Neural cell (in vitro differentiated cells): ENCODE results near the gene CADM1. TPM values are rescaled to one million over a fixed set of nuclear protein-coding genes. Genes with fewer than 3 reads are reported as not detected.

Source experiments
- H2AFZ ChIP-seq: fragments of 200-600, 300-800 bp; sonication (generic), shearing (Covaris generic); 2 replicates; pipeline ENCODE4 v1.6.0; 2014; ENCODE audit warnings: low read depth, mild to moderate bottlenecking, antibody characterized with exemption, low read length, moderate library complexity
- H3F3A ChIP-seq: fragments of 200-600 bp; shearing (Covaris generic); 2 replicates; pipeline ENCODE4 v1.6.1; 2016; ENCODE audit warnings: mild to moderate bottlenecking, moderate library complexity, mixed read lengths, antibody characterized with exemption, low read length; ENCODE audit not compliant: insufficient read depth, poor library complexity, severe bottlenecking
- H3K27ac ChIP-seq: fragments of 200-600, 300-800 bp; sonication (generic), shearing (Covaris generic); 2 replicates; pipeline ENCODE4 v1.5.1; 2014; ENCODE audit warnings: mild to moderate bottlenecking, low read length, moderate library complexity
- H3K27me3 ChIP-seq: fragments of 300-800, 200-600 bp; sonication (generic), shearing (Covaris generic); 2 replicates; pipeline ENCODE4 v1.6.0; 2014; ENCODE audit warnings: mild to moderate bottlenecking, low read depth, low read length, moderate library complexity; ENCODE audit not compliant: insufficient read depth
- H3K36me3 ChIP-seq: fragments of 300-800, 200-600 bp; sonication (generic), shearing (Covaris generic); 2 replicates; pipeline ENCODE4 v1.5.1; 2014; ENCODE audit warnings: mild to moderate bottlenecking, antibody characterized with exemption, low read length, moderate library complexity; ENCODE audit not compliant: insufficient read depth
- H3K4me2 ChIP-seq: fragments of 300-800, 200-600 bp; sonication (generic), shearing (Covaris generic); 2 replicates; pipeline ENCODE4 v1.6.0; 2014; ENCODE audit warnings: mild to moderate bottlenecking, low read length
- H3K4me3 ChIP-seq: fragments of 300-800, 200-600 bp; sonication (generic), shearing (Covaris generic); 2 replicates; pipeline ENCODE4 v1.5.1; 2014; ENCODE audit warnings: mild to moderate bottlenecking, low read length, moderate library complexity
- H3K79me2 ChIP-seq: fragments of 200-600 bp; shearing (Covaris generic); replicated peaks from 2 replicates; pipeline ENCODE4 v1.6.0; 2014; ENCODE audit warnings: mild to moderate bottlenecking, low read length, moderate library complexity; ENCODE audit not compliant: insufficient read depth
- H3K9ac ChIP-seq: fragments of 300-800, 200-600 bp; sonication (generic), shearing (Covaris generic); 2 replicates; pipeline ENCODE4 v1.6.1; 2016; ENCODE audit warnings: mild to moderate bottlenecking, low read length, mixed read lengths
- H3K9me2 ChIP-seq: fragments of 200-600 bp; shearing (Covaris generic); 2 replicates; pipeline ENCODE4 v1.6.1; 2016; ENCODE audit warnings: mild to moderate bottlenecking, low read length, mixed read lengths; ENCODE audit not compliant: insufficient read depth
- H3K9me3 ChIP-seq: fragments of 200-600, 300-800 bp; sonication (generic), shearing (Covaris generic); 2 replicates; pipeline ENCODE4 v1.6.1; 2016; ENCODE audit warnings: mild to moderate bottlenecking, mixed run types, low read length, moderate library complexity, mixed read lengths
- H4K20me1 ChIP-seq: fragments of 200-600 bp; shearing (Covaris generic); 2 replicates; pipeline ENCODE4 v1.6.1; 2016; ENCODE audit warnings: mild to moderate bottlenecking, mixed run types; ENCODE audit not compliant: insufficient read depth
- EP300 ChIP-seq: fragments of 450-650 bp; conservative IDR thresholded peaks from 2 replicates; pipeline ENCODE4 v1.6.1; 2014; ENCODE audit warnings: antibody characterized with exemption, mild to moderate bottlenecking, moderate library complexity; ENCODE audit not compliant: poor library complexity, severe bottlenecking
- EZH2 ChIP-seq: fragments of 200-600, 300-800 bp; shearing (Covaris generic), sonication (generic); IDR thresholded peaks from 2 replicates; pipeline ENCODE4 v1.6.1; 2014; ENCODE audit warnings: antibody characterized with exemption, low read length, borderline replicate concordance, mild to moderate bottlenecking; ENCODE audit not compliant: insufficient read depth, poor library complexity, severe bottlenecking
- MXI1 ChIP-seq: fragments of 450-650 bp; conservative IDR thresholded peaks from 2 replicates; pipeline ENCODE4 v1.6.1; 2014; ENCODE audit warnings: antibody characterized with exemption, mild to moderate bottlenecking; ENCODE audit not compliant: poor library complexity, severe bottlenecking
- POLR2AphosphoS5 ChIP-seq: IDR thresholded peaks from 2 replicates; pipeline ENCODE4 v1.6.1; 2012
- RAD21 ChIP-seq: fragments of 450-650 bp; conservative IDR thresholded peaks from 2 replicates; pipeline ENCODE4 v1.6.1; 2014; ENCODE audit warnings: antibody characterized with exemption, mild to moderate bottlenecking, moderate library complexity
- REST ChIP-seq: IDR thresholded peaks from 2 replicates; pipeline ENCODE4 v1.6.1; 2012; ENCODE audit warnings: borderline replicate concordance
- SMC3 ChIP-seq: fragments of 450-650 bp; conservative IDR thresholded peaks from 2 replicates; pipeline ENCODE4 v1.6.1; 2014; ENCODE audit warnings: antibody characterized with exemption, mild to moderate bottlenecking, moderate library complexity; ENCODE audit not compliant: poor library complexity
- TAF1 ChIP-seq: IDR thresholded peaks from 2 replicates; pipeline ENCODE4 v1.6.1; 2012; ENCODE audit warnings: low read depth
- polyA plus RNA-seq: library from polyadenylated mRNA; depleted of rRNA; stranded (reverse); fragments of >200 nt; gene quantifications from 2 replicates; pipeline ENCODE4 v1.2.3, GENCODE V29; 2014
- TF ChIP-seq, protein P1 (sequence below): fragments of 450-650 bp; IDR thresholded peaks from 2 replicates; pipeline ENCODE4 v1.5.1; 2014; ENCODE audit warnings: antibody characterized with exemption, mild to moderate bottlenecking, moderate library complexity; ENCODE audit not compliant: poor library complexity, severe bottlenecking

Gene CADM1
- polyA plus RNA-seq, 1 donor from 2014 or later, result 92.1 TPM

- Histone ChIP-seq H3F3A (no peaks in the 10 kb centered on the region), H3K9me3 (no peaks in the 10 kb centered on the region), H2AFZ (no peak overlapping the region), H3K79me2 (no peaks in the 10 kb centered on the region), H3K36me3 (no peaks in the 10 kb centered on the region), H3K9me2 (no peaks in the 10 kb centered on the region), H3K4me3 (no peak overlapping the region), H3K9ac (no peak overlapping the region), H3K27ac (no peak overlapping the region), H4K20me1 (no peaks in the 10 kb centered on the region), H3K4me2 (no peak overlapping the region), H3K27me3 (no peaks in the 10 kb centered on the region)
- TF ChIP-seq EP300, result no peak
- TF ChIP-seq TAF1, result no peak
- TF ChIP-seq SMC3, result no peak
- no peak for TF ChIP-seq REST
- TF ChIP-seq RAD21, result no peak
- TF ChIP-seq MXI1, result no peak
- no peak for TF ChIP-seq POLR2AphosphoS5
- TF ChIP-seq, protein P1, sequence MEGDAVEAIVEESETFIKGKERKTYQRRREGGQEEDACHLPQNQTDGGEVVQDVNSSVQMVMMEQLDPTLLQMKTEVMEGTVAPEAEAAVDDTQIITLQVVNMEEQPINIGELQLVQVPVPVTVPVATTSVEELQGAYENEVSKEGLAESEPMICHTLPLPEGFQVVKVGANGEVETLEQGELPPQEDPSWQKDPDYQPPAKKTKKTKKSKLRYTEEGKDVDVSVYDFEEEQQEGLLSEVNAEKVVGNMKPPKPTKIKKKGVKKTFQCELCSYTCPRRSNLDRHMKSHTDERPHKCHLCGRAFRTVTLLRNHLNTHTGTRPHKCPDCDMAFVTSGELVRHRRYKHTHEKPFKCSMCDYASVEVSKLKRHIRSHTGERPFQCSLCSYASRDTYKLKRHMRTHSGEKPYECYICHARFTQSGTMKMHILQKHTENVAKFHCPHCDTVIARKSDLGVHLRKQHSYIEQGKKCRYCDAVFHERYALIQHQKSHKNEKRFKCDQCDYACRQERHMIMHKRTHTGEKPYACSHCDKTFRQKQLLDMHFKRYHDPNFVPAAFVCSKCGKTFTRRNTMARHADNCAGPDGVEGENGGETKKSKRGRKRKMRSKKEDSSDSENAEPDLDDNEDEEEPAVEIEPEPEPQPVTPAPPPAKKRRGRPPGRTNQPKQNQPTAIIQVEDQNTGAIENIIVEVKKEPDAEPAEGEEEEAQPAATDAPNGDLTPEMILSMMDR, result no peak
- TF ChIP-seq EZH2, result no peak
These were observed 73.9 kb downstream of the CADM1 start for GRCh38 chr11:115430345-115430744.

GRCh38 chr11:115428306-115428705 lies 75.9 kb downstream of the CADM1 start:
- Histone ChIP-seq H2AFZ (no peak overlapping the region), H3K4me3 (no peak overlapping the region), H3K9me2 (no peaks in the 10 kb centered on the region), H3K27me3 (no peaks in the 10 kb centered on the region), H3K9ac (no peak overlapping the region), H3K27ac (peak overlapping the region; percentile 4), H3K79me2 (peaks cover 3% of the 10 kb centered on the region), H3K4me2 (no peak overlapping the region), H3K9me3 (no peaks in the 10 kb centered on the region), H3F3A (no peaks in the 10 kb centered on the region), H3K36me3 (no peaks in the 10 kb centered on the region), H4K20me1 (no peaks in the 10 kb centered on the region)
- TF ChIP-seq REST (no peak), MXI1 (no peak), POLR2AphosphoS5 (no peak), TAF1 (no peak), RAD21 (no peak), SMC3 (no peak), EP300 (no peak), EZH2 (no peak)
- TF ChIP-seq, protein P1, result no peak
